MCF 10A (cell line): ENCODE measurements around the gene DMGDH. TPM values are rescaled to one million over a fixed set of nuclear protein-coding genes. Genes with fewer than 3 reads are reported as not detected.

Experiments used
- Bru-seq: library from RNA; stranded (reverse); fragments of 400-500 nt; gene quantifications from one replicate; lab custom pipeline; 2021; lab: Mats Ljungman, UMichigan
- BruChase-seq, 2 experiments: library from RNA; stranded (reverse); fragments of 400-500 nt; gene quantifications; one replicate each; lab custom pipeline; 2021; lab: Mats Ljungman, UMichigan
- BruUV-seq: library from RNA; stranded (reverse); fragments of 400-500 nt; replicated peaks from 2 replicates; lab custom pipeline; 2021; lab: Mats Ljungman, UMichigan
- CTCF ChIA-PET: fragments of 300-600 bp; sonication (Branson Sonifier 250); formaldehyde crosslinking; extraction: SDS; loops from one replicate; lab custom pipeline; 2021; ENCODE audit warnings: antibody characterized with exemption, inconsistent platforms; lab: Yijun Ruan, JAX
- POLR2A ChIA-PET: fragments of 300-600, 350-650 bp; sonication (Branson Sonifier 250); formaldehyde crosslinking; extraction: SDS; loops from one replicate; lab custom pipeline; 2020; ENCODE audit warnings: antibody characterized with exemption, inconsistent platforms; lab: Yijun Ruan, JAX
- DNase-seq: peaks from one replicate; pipeline ENCODE4 v3.0.0-alpha.2; 2018; ENCODE audit not compliant: unreplicated experiment
- H3K27ac Mint-ChIP-seq: one replicate; pipeline ENCODE4 v1.8.0; 2022; ENCODE audit warnings: mild to moderate bottlenecking, low read depth, mixed read lengths; ENCODE audit not compliant: unreplicated experiment
- H3K27me3 Mint-ChIP-seq: one replicate; pipeline ENCODE4 v1.8.0; 2022; ENCODE audit warnings: mixed read lengths; ENCODE audit not compliant: insufficient read depth, unreplicated experiment
- H3K36me3 Mint-ChIP-seq: one replicate; pipeline ENCODE4 v1.8.0; 2022; ENCODE audit warnings: mild to moderate bottlenecking, moderate library complexity, mixed read lengths; ENCODE audit not compliant: insufficient read depth, unreplicated experiment
- H3K4me1 Mint-ChIP-seq: one replicate; pipeline ENCODE4 v1.8.0; 2022; ENCODE audit warnings: mixed read lengths; ENCODE audit not compliant: insufficient read depth, unreplicated experiment
- H3K4me3 Mint-ChIP-seq: one replicate; pipeline ENCODE4 v1.8.0; 2022; ENCODE audit warnings: mild to moderate bottlenecking, moderate library complexity, mixed read lengths; ENCODE audit not compliant: unreplicated experiment
- H3K9me3 Mint-ChIP-seq: one replicate; pipeline ENCODE4 v1.8.0; 2022; ENCODE audit warnings: mixed read lengths; ENCODE audit not compliant: unreplicated experiment
- CTCF ChIP-seq: fragments of 200-600 bp; IDR thresholded peaks from one replicate; pipeline ENCODE4 v1.8.0; 2022; ENCODE audit warnings: antibody characterized with exemption, mild to moderate bottlenecking; ENCODE audit not compliant: unreplicated experiment
- intact Hi-C: fragments of 100-400 bp; cut with micrococcal nuclease; formaldehyde crosslinking; loops from 2 replicates; pipeline ENCODE4 v1.14.1; 2022
- long read RNA-seq: library from polyadenylated mRNA; stranded (forward); transcript quantifications from one replicate; pipeline ENCODE4 v2.0.0, GENCODE V29; 2022
- total RNA-seq: library from RNA; stranded (reverse); gene quantifications from 2 replicates; pipeline ENCODE4 v1.2.3, GENCODE V29; 2022

DMGDH gene
- total RNA-seq, result 9.2 and 14.7 TPM in 2 replicates
- percentile 66 among the genes with signal in this experiment for Bru-seq, nascent RNA
- BruChase-seq, experiment 1, labeled RNA remaining after a 6-hour chase, result percentile 72 among the genes with signal in this experiment
- BruChase-seq, experiment 2, labeled RNA remaining after a 2-hour chase, result percentile 85 among the genes with signal in this experiment
- long read RNA-seq, partial matches to known transcripts, result 1 of 9 reads
- long read RNA-seq, other reads (novel, unspliced or antisense), result 8 of 9 reads

- Mint-ChIP-seq H3K36me3 (no peaks in the 10 kb centered on the region), H3K27ac (no peak within 1 kb of the TSS), H3K4me1 (peaks cover 5% of the 10 kb centered on the region), H3K9me3 (peaks cover 4% of the 10 kb centered on the region), H3K27me3 (no peaks in the 10 kb centered on the region), H3K4me3 (no peak within 1 kb of the TSS)
- no peak for TF ChIP-seq CTCF
- no peak for DNase-seq
- ChIA-PET POLR2A (interaction anchor here (0.5 kb wide), 1 partner anchor 29 kb away, joined by 3 read pairs; no protein-coding TSS in a partner anchor), CTCF (interaction anchor here (1.1 to 2.6 kb wide), 2 partner anchors 45 to 63 kb away, joined by 3 to 9 read pairs; no protein-coding TSS in a partner anchor)
- intact Hi-C loops, result no loop called here
- BruUV-seq, result no TSS peak
These were observed at the start of gene DMGDH, which contains the start of gene BHMT2 for GRCh38 chr5:79069488-79070349. DMGDH (minus strand) TSS chr5:79069674; CDS start chr5:79069620, 54 bp downstream. BHMT2 (plus strand) TSS chr5:79069767; CDS start chr5:79069783, 16 bp downstream.

- ChIA-PET CTCF (no interaction called here), POLR2A (interaction anchor here (0.6 kb wide), 1 partner anchor 535 kb away, joined by 3 read pairs; no protein-coding TSS in a partner anchor)
- Mint-ChIP-seq H3K4me3 (no peak overlapping the region), H3K4me1 (no peaks in the 10 kb centered on the region), H3K9me3 (no peaks in the 10 kb centered on the region), H3K27me3 (no peaks in the 10 kb centered on the region), H3K36me3 (no peaks in the 10 kb centered on the region), H3K27ac (no peak overlapping the region)
- no TSS peak for BruUV-seq
- intact Hi-C loops, result no loop called here
- no peak for TF ChIP-seq CTCF
- no peak for DNase-seq
These were observed 43.2 kb upstream of the DMGDH start for GRCh38 chr5:79112703-79113058.

GRCh38 chr5:79111960-79112702, 42.7 kb upstream of the DMGDH start:
- DNase-seq, result no peak
- H3K27me3 Mint-ChIP-seq, result no peaks in the 10 kb centered on the region
- H3K4me3 Mint-ChIP-seq, result no peak overlapping the region
- no peaks in the 10 kb centered on the region for H3K36me3 Mint-ChIP-seq
- BruUV-seq, result no TSS peak
- ChIA-PET POLR2A (interaction anchor here (0.6 kb wide), 1 partner anchor 536 kb away, joined by 3 read pairs; no protein-coding TSS in a partner anchor), CTCF (no interaction called here)
- H3K4me1 Mint-ChIP-seq, result no peaks in the 10 kb centered on the region
- no peaks in the 10 kb centered on the region for H3K9me3 Mint-ChIP-seq
- intact Hi-C loops, result no loop called here
- no peak for TF ChIP-seq CTCF
- no peak overlapping the region for H3K27ac Mint-ChIP-seq
